PC-9 (cell line): Measurements from ENCODE around the gene GABRG2.

Source experiments
- CTCF ChIP-seq: fragments of 200-600 bp; sonication (generic); conservative IDR thresholded peaks from 2 replicates; pipeline ENCODE4 v1.6.1; 2017; ENCODE audit warnings: mixed run types, antibody characterized with exemption, mild to moderate bottlenecking, moderate library complexity
- EZH2 ChIP-seq: fragments of 200-600 bp; sonication (generic); IDR thresholded peaks from 2 replicates; pipeline ENCODE4 v1.8.0; 2017; ENCODE audit warnings: antibody characterized with exemption, low read depth

DNA sequence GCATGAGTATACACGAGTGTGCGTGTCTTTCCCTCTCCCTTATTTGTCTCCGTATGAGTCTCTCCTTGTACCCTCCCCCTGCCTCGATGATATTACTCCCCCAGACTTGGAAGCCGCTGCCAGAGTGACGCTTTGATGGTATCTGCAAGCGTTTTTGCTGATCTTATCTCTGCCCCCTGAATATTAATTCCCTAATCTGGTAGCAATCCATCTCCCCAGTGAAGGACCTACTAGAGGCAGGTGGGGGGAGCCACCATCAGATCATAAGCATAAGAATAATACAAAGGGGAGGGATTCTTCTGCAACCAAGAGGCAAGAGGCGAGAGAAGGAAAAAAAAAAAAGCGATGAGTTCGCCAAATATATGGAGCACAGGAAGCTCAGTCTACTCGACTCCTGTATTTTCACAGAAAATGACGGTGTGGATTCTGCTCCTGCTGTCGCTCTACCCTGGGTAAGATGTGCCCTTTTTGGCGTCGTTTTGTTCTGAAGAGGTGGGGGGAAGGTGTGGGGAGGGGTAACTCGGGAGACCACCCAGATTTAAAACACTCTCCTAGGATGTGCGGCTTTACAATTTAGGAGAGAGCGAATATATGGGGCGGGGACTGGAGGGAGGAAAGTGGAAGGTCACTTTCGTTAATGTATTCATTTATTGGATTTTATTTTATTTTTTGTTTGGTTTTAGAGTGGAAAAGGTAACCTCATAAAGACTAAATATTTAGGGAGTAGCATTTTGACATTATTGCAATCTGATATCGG, at the start of gene GABRG2:
- TF ChIP-seq EZH2 (no peak), CTCF (no peak)
